HG02798 (cell line): ENCODE results near the gene KRR1.
"Not testable (repeated sequence)": the region's sequence is repeated elsewhere in the genome, so short reads cannot be mapped to it uniquely, and the experiment has no call there.

ENCODE experiments used
- ATAC-seq: cut with Tn5 transposase; IDR thresholded peaks from one replicate; pipeline ENCODE4 v1.9.1; 2021; ENCODE audit warnings: mild to moderate bottlenecking; ENCODE audit not compliant: unreplicated experiment, poor library complexity

Gene KRR1

GRCh38 chr12:75526655-75527511 lies 15.5 kb upstream of the KRR1 start:
- peak; percentile 96 for ATAC-seq

- ATAC-seq = no peak
Observed at GRCh38 chr12:75525263-75525662, 13.9 kb upstream of the KRR1 start.

GRCh38 chr12:75522124-75522523 lies 10.7 kb upstream of the KRR1 start:
- ATAC-seq = not testable (repeated sequence)

GRCh38 chr12:75521224-75521623 lies 9.8 kb upstream of the KRR1 start:
- not testable (repeated sequence) for ATAC-seq

- no peak for ATAC-seq
Observed at GRCh38 chr12:75509621-75510020, 1.8 kb downstream of the KRR1 start.

GRCh38 chr12:75508159-75508558 lies 3.2 kb downstream of the KRR1 start:
- no peak for ATAC-seq

GRCh38 chr12:75507086-75507485 lies 4.3 kb downstream of the KRR1 start:
- no peak for ATAC-seq

- ATAC-seq = no peak
Observed at GRCh38 chr12:75505706-75506312, 5.6 kb downstream of the KRR1 start.

GRCh38 chr12:75503866-75504265 lies 7.5 kb downstream of the KRR1 start:
- no peak for ATAC-seq

GRCh38 chr12:75503459-75503858 lies 8.0 kb downstream of the KRR1 start:
- no peak for ATAC-seq

GRCh38 chr12:75491169-75491568 lies 20.2 kb downstream of the KRR1 start:
- ATAC-seq = no peak

- peak; percentile 55 for ATAC-seq
Observed at GRCh38 chr12:75489613-75490210, 21.7 kb downstream of the KRR1 start.

- peak; percentile 5 for ATAC-seq
Observed at GRCh38 chr12:75489187-75489586, 22.2 kb downstream of the KRR1 start.

- peak; percentile 50 for ATAC-seq
Observed at GRCh38 chr12:75488553-75488952, 22.9 kb downstream of the KRR1 start.

- ATAC-seq = no peak
Observed at GRCh38 chr12:75487308-75487707, 24.1 kb downstream of the KRR1 start.

GRCh38 chr12:75484450-75484849 lies 27.0 kb downstream of the KRR1 start:
- ATAC-seq = not testable (repeated sequence)

GRCh38 chr12:75483431-75483830 lies 28.0 kb downstream of the KRR1 start:
- no peak for ATAC-seq

- ATAC-seq = no peak
Observed at GRCh38 chr12:75482646-75483045, 28.8 kb downstream of the KRR1 start.

- no peak for ATAC-seq
Observed at GRCh38 chr12:75481774-75482173, 29.6 kb downstream of the KRR1 start.

- peak; percentile 8 for ATAC-seq
Observed at GRCh38 chr12:75481013-75481705, 30.2 kb downstream of the KRR1 start.

GRCh38 chr12:75480469-75480949 lies 30.9 kb downstream of the KRR1 start, which contains the start of gene GLIPR1:
GLIPR1 (plus strand) TSS chr12:75480755; CDS start chr12:75480881, 126 bp downstream.
- peak; percentile 94 for ATAC-seq
